HTR-8/SVneo (cell line): ENCODE measurements around the gene PRSS27.
"Not testable (repeated sequence)": the region's sequence is repeated elsewhere in the genome, so short reads cannot be mapped to it uniquely, and the experiment has no call there.

Experiments used
- DNase-seq: peaks from one replicate; pipeline ENCODE4 v3.0.0; 2011; ENCODE audit warnings: low spot score, mixed read lengths; ENCODE audit not compliant: insufficient read length
- FAIRE-seq: peaks from 2 replicates; lab custom pipeline; 2011; peaks lifted over from hg19 to GRCh38; lab: Jason Lieb, UNC

PRSS27 gene

DNA sequence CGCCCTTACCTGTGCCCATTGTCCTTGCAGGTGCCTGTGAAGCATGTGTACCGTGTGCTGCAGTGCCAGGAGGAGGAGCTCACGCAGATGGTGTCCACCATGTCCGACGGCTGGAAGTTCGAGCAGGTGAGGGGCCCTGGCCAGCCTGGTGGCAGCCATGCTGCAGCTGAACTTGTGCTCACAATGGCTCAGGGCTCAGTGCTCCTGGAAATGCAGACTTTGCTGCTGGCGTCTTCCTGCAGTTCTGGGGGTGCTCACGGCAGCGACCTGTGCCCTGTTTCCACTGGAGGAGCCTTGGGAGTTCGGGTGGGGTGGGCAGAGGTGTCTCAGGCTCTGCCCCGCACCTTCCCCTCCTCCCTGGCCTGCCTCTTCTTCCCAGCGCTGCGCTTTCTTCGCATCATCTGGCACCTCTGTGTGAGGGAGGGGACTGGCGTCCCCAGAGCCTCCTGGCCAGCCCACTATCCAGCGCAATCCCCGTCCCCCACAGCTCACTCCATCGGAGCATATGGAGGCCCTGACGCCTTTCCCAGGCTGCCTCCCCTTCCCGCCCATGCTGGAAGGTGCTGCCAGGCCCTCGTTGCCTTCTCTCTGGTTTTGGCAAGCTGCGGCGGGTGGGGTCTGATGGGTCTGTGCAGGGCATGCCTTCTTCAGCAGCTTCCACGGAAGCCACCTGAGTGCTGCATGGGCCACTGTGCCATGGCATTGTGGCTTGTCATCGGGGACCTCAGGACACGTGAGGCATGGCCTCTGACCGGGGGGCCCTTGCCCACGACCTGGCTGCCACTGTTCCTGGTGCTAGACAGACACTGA, 20.0 kb downstream of the PRSS27 start:
- DNase-seq (no peak), FAIRE-seq (no peak)

DNA sequence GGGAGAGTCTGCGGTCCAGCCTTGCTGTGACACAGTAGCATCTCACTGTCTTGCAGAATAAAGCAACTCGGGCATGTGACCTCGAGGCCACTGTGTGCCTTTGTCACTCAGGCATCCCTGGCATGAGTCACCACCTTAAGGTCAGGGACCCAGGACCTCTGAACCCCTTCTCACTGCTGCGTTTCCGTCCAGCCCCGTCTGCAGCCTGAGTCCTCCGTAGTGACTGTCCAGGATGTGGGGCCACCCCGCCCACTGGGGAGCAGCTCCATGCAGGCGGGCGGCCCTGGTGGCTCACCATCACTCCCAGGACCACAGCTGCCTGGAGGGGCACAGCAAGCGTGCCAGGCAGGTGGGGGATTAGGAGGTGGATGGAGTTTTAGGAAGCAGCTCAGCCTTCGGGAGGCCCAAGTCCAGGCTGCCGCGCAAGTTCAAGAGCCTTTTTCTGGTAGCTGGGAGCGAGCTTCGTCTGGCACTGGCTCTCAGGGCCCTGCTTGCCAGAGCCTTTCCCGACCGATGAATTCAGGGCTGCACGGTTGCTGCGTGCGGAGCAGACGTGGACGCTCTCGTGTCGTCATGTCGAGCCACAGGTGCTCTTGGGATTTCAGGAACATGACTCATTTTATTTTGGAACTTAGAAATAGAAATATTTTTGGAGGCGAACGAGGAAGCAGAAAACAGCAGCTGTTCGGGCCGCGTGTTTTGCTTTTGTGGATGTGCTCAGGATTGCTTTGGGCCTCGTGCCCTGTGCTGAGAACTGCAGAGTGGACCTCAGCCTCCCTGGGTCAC, 20.9 kb downstream of the PRSS27 start:
- DNase-seq (no peak), FAIRE-seq (no peak)

DNA sequence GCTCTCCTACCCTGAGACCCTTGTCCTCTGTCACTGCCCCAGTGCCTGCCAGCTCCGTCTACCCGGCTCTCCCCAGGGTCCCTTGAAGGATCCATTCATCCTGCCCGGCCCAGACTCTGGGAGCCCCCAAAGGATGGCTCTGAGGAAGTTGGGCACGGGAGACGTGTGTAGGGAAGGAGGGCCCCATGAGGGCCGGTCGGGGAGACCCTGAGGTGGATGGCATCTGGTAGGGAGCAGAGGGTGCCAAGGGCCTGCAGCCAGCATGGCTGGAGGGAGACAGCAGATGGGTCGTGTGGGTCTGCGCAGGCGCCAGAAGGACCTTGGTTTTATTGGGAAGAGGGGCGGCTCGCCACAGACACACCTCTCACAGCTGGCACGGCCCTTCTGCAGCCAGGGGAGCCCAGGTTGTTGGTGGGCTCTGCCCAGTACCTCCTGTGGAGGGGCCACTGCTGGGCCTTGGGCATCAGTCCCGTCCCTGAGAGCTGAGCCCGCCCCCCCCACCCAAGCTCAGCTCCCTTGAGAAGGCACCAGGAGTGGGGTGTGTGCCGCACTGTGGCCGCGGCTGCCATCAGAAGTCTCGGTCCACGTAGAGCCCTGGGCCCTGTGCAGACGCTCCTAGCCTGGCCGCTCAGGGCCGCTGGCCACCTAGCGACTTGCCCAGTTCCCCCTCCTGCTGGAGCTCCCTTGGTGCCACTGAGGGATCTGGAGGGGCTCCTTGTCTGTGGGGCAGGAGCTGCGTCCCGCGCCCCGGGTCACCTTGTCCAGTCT, 21.7 kb downstream of the PRSS27 start:
- no peak for DNase-seq
- FAIRE-seq: no peak

DNA sequence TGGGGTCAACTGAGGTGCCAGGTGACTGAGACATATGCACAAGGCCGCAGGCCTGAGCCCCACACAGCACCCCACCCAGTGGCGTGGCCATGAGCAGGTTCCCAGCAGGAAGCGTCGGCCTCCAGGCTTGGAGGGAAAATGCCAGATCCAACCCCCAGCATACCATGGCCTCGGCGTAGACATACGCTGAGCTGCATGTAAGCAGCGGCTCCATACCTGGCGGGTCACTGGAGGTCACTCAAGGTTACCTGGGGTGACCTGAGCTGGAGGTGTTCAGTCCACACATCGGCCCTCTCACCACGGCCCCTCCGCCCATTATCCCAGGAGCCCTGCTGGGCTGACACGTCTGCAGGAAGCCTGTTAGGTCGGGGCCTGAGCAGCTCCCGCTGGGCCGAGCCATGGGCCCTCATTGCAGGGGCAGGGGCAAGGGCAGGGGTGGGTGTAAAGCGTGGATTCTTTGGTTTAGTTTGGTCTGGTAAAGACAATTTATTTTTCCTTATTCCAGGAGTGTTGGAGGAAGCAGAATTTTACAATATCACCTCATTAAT, 22.5 kb downstream of the PRSS27 start:
- FAIRE-seq: no peak

DNA sequence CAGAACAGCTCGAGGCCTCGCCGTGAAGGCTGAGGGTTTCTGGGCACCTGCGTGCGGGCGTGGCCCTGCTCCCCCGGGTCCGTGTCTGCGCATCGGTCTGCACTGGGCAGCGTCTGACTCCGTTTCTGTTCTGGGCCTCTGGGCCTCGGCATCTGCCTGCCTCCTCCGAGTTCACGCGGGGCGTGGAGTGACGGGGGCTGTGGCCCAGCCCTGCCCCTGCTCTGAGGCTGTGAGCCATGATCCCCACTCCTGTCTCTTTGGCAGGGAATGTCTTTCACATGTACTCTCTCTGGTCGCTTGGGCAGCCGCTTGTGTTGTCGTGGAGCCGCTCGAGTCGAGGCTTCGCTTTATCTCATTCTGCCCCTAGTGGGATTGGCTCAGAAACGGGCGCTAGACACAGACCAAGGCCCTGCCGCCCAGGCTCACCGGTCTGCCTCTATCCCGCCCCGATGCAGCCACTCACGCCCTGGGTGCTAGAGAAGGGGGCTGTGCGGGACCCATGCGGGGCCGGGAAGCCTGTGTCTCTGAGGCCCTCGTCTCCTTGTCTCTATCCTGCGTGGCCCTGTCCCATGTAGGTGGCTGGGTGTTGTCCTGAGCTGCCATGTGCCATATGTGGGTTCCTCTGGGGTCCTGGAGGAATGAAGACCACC, 23.3 kb downstream of the PRSS27 start:
- not testable (repeated sequence) for DNase-seq, FAIRE-seq

More for the DNA sequence above, 22.5 kb downstream of the PRSS27 start:
- DNase-seq: no peak

DNA sequence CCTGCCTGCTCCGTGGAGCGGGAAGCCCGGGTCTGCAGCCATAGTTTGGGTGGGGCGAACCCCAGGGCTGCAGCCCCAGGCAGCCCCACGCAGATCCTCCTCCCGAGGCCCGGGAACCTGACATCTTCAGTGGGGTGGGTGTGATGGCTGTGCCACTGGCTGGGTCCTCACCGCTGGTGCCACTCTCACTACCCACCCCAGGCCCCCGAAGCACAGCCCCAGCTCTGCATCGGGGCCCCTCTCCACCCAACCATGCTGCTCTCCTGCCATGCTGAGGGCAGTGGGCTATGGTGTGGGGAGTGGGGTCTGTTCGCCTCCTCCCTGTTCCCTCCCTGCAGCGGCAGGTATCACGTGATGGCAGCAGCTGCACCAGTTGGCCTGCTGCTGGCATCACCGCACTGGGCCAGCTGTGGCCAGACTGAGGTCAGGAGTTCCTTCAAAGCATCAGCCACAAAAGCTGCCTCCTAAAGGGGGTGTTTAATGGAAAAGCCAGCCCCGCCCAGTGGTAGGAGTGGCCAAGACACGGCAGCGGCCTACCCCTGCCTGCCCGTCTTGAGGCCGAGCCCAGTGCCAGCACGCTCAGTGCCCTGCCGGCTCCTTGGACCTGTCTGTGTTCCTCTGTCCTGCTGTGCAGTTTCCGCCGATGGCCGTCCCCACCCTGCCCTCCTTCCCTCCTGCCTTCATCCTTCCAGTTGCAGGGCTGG, 26.9 kb downstream of the PRSS27 start:
- DNase-seq (no peak), FAIRE-seq (no peak)

DNA sequence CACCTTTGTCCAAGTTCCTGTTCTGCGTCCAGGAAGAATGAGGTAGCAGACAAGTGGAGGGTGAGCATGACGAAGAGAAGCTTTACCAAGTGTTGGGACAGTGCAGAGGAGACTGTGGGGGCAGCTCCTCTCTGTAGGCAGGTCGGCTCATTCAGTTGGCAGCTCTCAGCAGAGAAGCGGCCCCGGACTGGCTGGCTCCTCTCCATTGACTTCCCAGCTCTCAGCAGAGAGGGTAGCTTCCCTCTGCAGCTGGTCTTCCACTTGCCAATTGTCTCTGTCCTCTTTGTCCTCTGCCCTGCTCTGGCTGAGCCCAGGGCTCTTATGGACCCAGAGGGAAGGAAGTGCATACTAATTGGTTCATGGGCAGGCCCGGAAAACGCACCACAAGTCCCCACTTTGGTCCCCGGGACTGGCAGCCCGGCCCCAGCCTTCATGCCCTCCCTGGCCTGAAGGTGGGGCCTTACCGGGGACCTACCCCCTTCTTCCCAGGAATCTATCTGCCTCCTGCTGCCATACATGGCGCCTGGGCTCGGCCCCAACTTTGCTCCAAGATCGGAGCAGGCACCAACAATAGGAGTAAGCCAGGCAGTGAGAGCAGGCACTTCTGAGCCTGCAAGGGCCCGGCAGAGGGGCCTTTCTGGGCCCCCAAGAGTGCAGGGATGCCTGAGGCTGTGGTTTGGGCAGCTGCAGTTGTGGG, 27.6 kb downstream of the PRSS27 start:
- DNase-seq (no peak), FAIRE-seq (no peak)

DNA sequence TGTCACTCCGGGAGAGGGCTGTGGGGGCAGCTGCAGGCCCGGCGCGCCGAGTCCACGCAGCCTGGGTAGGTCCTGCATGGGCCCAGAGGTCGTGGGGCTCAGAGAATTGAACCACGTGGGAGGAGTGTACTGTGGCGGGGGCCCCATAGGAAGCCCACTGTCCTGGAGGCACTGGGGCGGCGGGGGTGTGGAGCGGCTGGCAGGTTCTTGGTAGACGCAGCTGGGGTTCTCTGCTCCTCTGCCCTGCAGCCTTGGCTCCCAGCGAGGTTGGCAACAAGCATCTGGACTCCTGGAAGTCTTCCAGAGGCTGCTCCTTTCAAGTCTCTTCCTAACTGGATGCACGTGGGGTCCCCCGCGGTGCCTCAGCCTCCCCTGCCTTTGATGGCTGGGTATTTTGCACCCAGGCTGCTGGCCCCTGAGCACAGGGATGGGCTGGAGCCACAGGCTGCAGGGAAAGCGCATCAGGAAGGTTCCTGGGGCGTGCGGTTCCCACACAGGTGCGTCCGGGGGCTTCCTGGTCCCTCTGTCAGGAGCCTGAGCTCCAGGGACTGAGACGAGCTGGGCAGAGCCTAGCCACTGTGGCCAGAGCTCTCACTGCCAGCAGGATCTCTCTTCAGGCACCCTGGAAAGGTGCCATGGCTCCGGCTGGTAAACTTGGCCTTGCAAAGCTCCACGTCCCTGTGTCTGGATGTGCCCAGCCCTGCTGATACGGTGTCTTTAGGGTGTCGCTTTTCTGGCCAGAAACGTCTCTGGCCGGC, 28.4 kb downstream of the PRSS27 start:
- FAIRE-seq: no peak

DNA sequence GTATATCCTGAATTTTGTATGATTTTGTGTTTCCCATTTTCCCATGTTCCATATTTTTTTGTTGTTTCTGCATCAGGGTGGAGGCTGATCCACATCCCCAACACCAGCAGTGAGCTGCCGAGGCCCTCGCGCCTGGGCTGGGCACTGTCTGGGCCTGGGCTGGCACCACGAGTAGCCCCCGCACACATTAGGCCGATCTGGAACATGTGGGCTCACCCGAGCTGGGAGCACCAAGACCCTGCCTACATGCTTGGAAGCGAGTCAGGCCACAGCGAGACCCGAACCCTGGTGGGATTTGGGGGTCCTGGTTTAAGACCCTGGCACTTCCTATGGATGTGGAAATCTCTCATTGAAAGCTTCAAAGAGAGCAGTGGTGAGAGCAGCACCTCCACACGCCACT, 29.2 kb downstream of the PRSS27 start:
- no peak for FAIRE-seq
- no peak for DNase-seq

More for the DNA sequence above, 28.4 kb downstream of the PRSS27 start:
- no peak for DNase-seq

DNA sequence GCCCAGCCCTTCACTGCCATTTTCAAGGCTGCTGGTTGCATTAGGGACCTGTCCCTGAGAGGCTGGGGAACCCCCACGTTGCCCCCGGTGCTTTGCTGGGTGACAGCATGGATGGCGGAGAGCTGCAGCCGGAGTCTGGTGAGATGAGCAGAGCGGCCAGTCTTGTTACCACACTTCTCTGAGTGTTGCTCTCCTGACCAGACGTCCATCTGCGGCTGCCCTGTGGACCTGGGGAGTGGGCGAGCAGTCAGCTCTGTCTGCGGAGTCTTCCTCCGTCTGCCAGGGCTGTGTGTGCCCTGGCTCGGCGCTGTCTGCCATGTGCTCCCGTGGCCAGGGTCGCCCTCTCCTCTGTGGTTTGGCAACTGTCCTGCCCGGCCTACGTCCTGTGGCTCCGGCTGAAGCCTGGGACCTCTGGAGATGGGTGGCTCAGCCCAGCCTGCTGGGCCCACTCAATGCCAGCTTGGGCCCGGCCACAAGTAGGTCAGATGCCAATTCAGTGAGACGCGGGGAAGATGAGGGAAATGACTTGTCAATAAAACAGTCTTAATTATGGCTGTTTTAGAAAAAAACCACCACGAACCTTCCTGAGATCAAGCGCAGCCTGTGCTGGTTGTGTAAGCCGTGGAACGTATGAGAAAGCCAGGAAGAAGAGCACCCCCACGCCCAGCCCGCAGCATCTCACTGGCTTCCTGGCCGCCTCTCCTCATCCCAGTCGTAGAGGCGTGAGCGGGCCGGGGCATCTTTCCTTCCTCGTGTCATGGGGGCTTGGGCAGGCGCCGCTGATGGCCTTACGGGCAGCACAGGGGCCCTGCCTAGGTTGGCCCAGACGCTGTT, 29.8 kb downstream of the PRSS27 start:
- DNase-seq (no peak), FAIRE-seq (no peak)

DNA sequence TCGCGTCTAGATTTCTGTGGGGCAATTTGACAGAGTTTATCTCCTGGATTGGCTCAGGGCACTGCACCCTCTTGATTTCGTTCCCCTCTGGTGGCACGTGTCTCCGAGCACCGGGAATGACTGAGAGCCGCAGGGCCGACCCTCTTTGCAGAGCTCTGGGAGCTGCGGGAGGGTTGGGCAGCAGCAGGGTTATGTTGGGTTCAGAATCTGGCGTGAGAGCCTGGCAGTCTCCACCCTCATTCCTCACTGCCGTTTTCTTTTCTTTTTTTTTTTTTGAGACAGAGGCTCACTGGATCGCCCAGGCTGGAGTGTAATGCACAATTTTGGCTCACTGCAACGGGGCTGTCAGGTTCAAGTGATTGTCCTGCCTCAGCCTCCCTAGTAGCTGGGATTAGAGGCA, 30.6 kb downstream of the PRSS27 start:
- not testable (repeated sequence) for FAIRE-seq

DNA sequence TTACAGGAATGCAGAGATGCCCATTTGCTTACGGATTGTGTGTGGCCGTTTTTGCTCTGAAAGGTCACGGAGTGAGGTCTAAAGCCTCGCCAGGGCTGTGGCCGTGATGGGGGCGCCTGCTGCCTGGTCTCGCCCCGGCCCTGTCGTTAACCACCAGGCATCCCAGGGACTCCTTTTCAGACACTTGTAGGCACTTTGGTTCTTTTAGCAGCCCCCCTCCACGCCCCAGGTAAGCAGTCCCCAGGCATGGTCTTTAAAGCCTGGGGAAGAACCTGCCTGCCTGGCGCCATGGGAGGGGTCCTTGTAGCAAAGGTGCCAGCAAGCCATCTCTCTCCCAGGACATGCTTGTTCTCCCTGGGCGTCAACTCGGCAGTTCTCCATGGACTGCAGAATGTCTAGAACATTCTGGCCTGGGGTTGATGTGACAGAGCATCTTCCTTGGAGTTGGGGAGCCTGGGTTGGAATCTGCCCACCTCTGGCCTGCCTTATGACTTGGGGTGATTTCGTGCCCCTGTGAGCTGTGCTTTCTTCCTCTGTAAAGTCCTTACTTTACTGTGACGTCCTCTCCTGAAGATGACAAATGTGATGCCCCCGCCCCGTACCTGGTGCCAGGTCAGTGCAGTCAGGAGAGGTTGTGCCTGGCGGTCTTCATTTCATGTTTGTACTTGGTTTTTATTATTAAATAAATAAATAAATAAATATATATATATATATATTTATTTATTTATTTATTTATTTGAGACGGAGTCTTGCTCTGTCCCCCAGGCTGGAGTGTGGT, 32.3 kb downstream of the PRSS27 start:
- no peak for DNase-seq
- FAIRE-seq: no peak

More for the DNA sequence above, 30.6 kb downstream of the PRSS27 start:
- not testable (repeated sequence) for DNase-seq

DNA sequence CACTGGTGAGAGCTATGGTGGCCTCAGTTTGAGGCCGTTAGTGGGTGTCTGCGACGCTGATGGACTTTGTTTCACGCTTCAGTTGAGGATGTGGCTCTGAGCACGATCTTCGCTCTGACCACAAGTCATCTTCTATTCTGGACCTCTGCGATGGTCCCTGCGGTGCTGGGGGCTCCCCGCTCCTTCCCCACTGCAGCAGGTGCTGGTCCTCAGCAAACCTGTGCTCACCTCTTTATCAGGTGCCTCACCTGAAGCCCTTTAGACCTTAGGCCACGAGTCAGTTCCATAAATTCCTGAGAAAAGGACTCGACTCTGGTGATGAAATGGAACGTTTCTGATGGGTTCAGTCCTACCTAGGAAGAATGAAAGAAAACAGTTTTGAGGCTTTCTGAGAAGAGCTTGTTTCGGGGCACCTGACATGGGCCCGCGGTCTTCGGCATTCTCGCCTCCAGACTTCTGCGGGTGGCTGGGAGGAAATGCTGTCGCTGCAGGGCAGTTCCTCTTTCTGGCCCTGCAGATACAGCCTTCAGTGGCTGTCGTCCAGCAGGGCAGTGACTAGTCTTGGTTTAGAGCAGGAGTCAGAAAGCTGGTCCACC, 33.0 kb downstream of the PRSS27 start:
- no peak for DNase-seq
- FAIRE-seq: no peak

DNA sequence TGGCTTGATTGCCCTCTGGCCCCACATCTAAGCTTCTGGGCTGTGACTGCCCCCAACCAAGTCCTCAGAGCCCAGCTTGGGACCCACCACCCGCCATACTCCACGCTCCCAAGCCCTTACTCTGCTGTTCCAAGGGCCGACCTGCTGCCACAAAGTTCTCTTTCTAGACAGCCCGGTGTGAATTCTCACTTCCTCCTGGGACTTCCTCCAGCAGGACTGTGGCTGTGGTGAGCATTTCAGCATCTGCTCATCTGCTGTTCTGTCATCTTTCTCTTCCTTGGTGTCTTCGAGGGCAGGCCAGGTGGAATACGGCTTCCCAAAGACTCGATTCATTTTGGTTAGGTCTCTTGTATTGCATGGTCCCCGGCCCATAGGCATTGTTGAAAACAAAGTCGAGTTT, 33.9 kb downstream of the PRSS27 start:
- FAIRE-seq, DNase-seq: not testable (repeated sequence)

DNA sequence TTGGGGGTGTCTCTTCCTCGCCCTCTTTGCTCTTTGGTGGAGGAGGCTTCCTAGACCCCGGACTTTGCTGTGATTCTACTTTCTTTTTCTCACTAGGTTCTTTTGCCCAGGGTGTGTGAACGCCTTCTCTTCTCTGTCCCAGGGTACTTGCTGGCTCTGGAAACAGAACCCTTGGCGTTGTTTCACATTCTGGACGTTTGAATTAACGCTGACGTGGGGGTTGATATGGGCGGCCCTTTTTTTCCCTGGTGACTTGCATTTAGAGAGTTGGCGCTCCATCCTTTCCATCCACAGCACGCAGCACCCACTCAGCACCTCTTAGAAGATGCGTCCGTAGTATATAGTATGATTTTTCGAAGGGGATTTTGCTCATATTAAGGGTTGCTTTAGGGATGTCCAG, 37.0 kb downstream of the PRSS27 start:
- not testable (repeated sequence) for DNase-seq, FAIRE-seq
